ENCODE results near the gene ZBTB17. TPM values are rescaled to one million over a fixed set of nuclear protein-coding genes. Genes with fewer than 3 reads are reported as not detected.

Gene ZBTB17
- total and polyA plus RNA-seq, 5 donors from 2014 or later, result 13.5 to 93.0 (median 18.1) TPM

DNA sequence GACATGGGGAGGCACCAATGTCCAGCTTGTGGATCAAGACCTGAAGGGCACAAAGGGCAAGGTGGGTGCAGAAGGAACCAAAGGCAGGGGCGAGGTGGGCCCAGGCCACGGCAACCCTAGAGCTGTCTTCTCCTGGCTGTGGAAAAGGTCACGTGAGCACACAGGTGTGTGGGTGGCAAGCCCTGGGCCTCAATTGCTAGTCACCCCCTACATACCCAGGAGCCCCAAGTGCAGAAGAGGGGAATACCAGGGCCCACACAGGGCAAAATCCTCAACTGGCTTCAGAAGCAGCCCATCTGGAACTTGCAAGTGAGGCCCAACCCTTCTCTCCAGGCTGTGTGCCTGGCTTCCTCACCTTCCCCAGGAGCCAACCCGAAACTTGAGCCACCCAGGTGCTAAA, 25.6 kb downstream of the ZBTB17 start:
- peak overlapping the region; percentile 44 for H3K4me3 ChIP-seq (ENCODE audit: low read depth, low read length)
- Mint-ChIP-seq H3K4me3 (peak overlapping the region in 3 of 4 donors; percentile 71 to 84 (median 80)), H3K27me3 (no peaks in the 10 kb centered on the region)

DNA sequence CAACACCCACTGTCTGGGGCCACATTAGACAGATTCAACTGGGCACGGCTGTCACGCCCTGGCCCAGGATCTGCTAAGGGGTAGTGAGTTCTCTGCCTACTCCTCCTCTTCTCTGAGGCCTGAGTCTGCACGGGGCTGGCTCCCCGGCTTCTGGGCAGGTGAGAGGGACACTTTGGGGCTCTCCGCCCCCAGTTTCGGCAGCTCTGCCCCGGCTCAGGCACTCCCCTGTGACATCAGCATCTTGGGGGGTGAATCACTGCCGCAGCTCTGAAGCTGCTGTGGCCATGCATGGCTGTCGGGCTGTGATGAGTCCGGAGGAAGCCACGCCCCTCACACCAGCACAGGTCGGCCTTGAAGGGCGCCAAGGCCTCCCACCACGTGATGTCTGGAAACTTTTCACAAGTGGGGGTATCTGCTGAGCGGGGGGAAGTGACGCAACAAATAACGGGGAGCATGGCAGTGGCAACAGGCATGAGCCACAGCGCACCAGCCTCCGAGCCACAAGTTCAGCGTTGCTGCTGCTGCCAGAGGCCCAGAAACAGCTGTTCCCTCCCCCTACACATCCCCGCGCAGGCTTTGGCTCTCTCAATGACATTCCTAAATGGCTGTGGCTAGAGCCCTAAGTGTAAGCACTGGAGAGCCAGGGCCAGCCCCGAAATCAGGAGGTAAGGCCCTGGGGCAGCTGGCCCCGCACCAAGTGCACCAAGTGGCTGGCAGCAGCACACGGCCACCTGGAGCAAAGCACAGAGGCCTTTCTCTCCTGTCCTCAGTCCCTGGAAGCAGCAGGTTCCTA, 26.3 kb downstream of the ZBTB17 start:
- peak; percentile 81 to 91 (median 88) for DNase-seq
- ATAC-seq (ENCODE audit: low read depth in 2 of 2), result peak; percentile 85 to 87
- Histone ChIP-seq H3K4me3 (ENCODE audit: low read depth, low read length) (peak overlapping the region; percentile 44), H3K27ac (ENCODE audit: insufficient read depth, low read length, poor library complexity, severe bottlenecking) (peak overlapping the region; percentile 86), H3K27me3 (ENCODE audit: control insufficient read depth, insufficient read depth, low read length) (no peaks in the 10 kb centered on the region), H3K36me3 (ENCODE audit: control insufficient read depth, insufficient read depth, low read length) (peaks cover 28% of the 10 kb centered on the region), H3K9me3 (ENCODE audit: control insufficient read depth in 2 of 2, low read length in 2 of 2) (no peaks in the 10 kb centered on the region), H3K4me1 (ENCODE audit: control insufficient read depth, insufficient read depth, low read length, poor library complexity, severe bottlenecking) (peaks cover 50% of the 10 kb centered on the region)
- Mint-ChIP-seq H3K36me3 (peaks cover 8% of the 10 kb centered on the region), H3K27ac (peak overlapping the region; percentile 81 to 98 (median 92)), H3K9me3 (no peaks in the 10 kb centered on the region), H3K27me3 (no peaks in the 10 kb centered on the region), H3K4me1 (peaks cover 17 to 75% (median 46%) of the 10 kb centered on the region in 4 donors), H3K4me3 (peak overlapping the region; percentile 71 to 87 (median 82))

More for the DNA sequence above, 25.6 kb downstream of the ZBTB17 start:
- peak overlapping the region; percentile 40 to 98 (median 92) for H3K27ac Mint-ChIP-seq
- no peak for ATAC-seq (ENCODE audit: low read depth in 2 of 2)
- peaks cover 20 to 78% (median 47%) of the 10 kb centered on the region in 4 donors for H3K4me1 Mint-ChIP-seq
- peaks cover 22% of the 10 kb centered on the region for H3K36me3 ChIP-seq (ENCODE audit: control insufficient read depth, insufficient read depth, low read length)
- H3K27ac ChIP-seq (ENCODE audit: insufficient read depth, low read length, poor library complexity, severe bottlenecking), result peak overlapping the region; percentile 86
- H3K9me3 Mint-ChIP-seq, result no peaks in the 10 kb centered on the region
- peaks cover 50% of the 10 kb centered on the region for H3K4me1 ChIP-seq (ENCODE audit: control insufficient read depth, insufficient read depth, low read length, poor library complexity, severe bottlenecking)
- no peaks in the 10 kb centered on the region for H3K27me3 ChIP-seq (ENCODE audit: control insufficient read depth, insufficient read depth, low read length)
- no peak for DNase-seq
- peaks cover 8% of the 10 kb centered on the region for H3K36me3 Mint-ChIP-seq
- no peaks in the 10 kb centered on the region for H3K9me3 ChIP-seq (ENCODE audit: control insufficient read depth in 2 of 2, low read length in 2 of 2)

DNA sequence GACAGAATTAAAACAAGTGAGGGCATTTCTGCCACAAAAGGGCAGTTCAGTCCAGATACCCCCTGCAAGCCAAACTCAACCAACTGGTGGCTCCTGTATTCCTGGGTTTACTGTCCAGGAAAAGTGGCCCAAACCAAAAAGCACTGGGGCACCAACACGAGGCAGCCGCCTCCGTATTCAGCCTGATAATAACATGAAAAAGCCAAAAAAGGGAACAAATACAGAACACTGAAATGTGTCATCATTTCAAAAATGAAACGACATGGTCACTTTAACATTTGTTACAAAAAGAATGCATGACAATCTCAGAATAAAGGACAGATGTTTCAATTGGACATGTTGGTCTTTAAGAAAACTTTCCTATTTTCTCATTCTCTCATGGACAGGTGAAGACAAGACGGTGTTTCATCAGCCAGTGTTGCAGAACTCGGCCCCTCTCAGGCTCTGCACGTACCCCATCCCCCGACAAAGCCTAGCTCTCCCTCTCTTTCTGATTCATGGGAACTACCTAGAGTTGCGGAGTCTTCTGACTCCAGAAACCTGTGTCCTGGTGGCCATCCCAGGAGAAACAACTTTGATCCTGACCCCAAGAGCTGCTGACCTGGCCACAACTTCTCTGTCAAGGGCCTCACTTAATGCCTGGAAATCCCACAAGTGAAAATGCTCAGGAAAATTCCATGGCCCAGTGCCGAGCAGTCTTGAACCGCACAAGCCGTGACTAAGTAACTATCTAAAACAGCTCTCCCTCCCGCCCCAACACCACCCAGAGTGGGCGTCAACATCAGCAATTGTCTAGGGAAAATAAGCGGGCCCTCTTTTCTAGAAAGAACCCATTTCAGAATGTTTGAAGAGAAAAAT, 27.1 kb downstream of the ZBTB17 start:
- H3K4me1 ChIP-seq (ENCODE audit: control insufficient read depth, insufficient read depth, low read length, poor library complexity, severe bottlenecking), result peaks cover 50% of the 10 kb centered on the region
- H3K4me3 ChIP-seq (ENCODE audit: low read depth, low read length), result peak overlapping the region; percentile 44
- DNase-seq (peak in 1 of 3 donors; percentile 24), ATAC-seq (ENCODE audit: low read depth in 2 of 2) (peak; percentile 0 to 2)
- H3K4me1 Mint-ChIP-seq, result peaks cover 17 to 67% (median 41%) of the 10 kb centered on the region in 4 donors
- H3K4me3 Mint-ChIP-seq, result peak overlapping the region; percentile 71 to 87 (median 82)
- no peaks in the 10 kb centered on the region for H3K9me3 ChIP-seq (ENCODE audit: control insufficient read depth in 2 of 2, low read length in 2 of 2)
- H3K27me3 Mint-ChIP-seq, result no peaks in the 10 kb centered on the region
- H3K27ac Mint-ChIP-seq, result peak overlapping the region; percentile 81 to 98 (median 92)
- H3K9me3 Mint-ChIP-seq, result no peaks in the 10 kb centered on the region
- H3K36me3 Mint-ChIP-seq, result peaks cover 8% of the 10 kb centered on the region
- peak overlapping the region; percentile 86 for H3K27ac ChIP-seq (ENCODE audit: insufficient read depth, low read length, poor library complexity, severe bottlenecking)
- peaks cover 31% of the 10 kb centered on the region for H3K36me3 ChIP-seq (ENCODE audit: control insufficient read depth, insufficient read depth, low read length)
- no peaks in the 10 kb centered on the region for H3K27me3 ChIP-seq (ENCODE audit: control insufficient read depth, insufficient read depth, low read length)

DNA sequence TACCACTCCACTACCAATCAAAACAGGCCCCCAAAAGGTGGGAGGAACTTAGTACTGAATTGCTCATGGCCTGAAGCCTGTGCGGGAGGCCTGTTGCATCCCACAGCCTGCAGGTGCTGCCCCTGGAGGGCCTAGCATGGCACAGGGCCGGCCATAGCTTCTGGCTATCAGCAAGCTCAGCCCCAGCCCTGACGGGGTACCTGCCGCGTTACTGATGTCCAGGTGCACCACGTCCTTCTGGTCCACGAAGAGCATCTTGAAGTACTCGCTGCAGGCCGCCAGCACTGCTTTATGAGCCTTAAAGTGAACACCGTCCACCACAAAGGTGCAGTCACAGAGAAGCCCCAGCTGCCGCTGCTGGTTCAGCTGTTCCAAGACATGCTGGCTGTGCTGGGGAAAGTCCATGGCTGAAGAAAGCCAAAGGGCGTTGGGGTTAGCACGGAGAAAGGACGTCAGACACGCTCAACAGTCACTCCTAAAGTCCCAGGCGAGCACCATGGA, 27.8 kb downstream of the ZBTB17 start:
- peaks cover 8% of the 10 kb centered on the region for H3K36me3 Mint-ChIP-seq

GRCh38 chr1:15947382-15948090, 28.4 kb downstream of the ZBTB17 start:
- Mint-ChIP-seq H3K4me1 (peaks cover 14 to 60% (median 35%) of the 10 kb centered on the region in 4 donors), H3K4me3 (peak overlapping the region in 1 of 4 donors; percentile 44)

More for the DNA sequence above, 27.8 kb downstream of the ZBTB17 start:
- Histone ChIP-seq H3K9me3 (ENCODE audit: control insufficient read depth in 2 of 2, low read length in 2 of 2) (no peaks in the 10 kb centered on the region), H3K27ac (ENCODE audit: insufficient read depth, low read length, poor library complexity, severe bottlenecking) (peak overlapping the region; percentile 86), H3K4me3 (ENCODE audit: low read depth, low read length) (no peak overlapping the region), H3K36me3 (ENCODE audit: control insufficient read depth, insufficient read depth, low read length) (peaks cover 37% of the 10 kb centered on the region), H3K4me1 (ENCODE audit: control insufficient read depth, insufficient read depth, low read length, poor library complexity, severe bottlenecking) (peaks cover 50% of the 10 kb centered on the region), H3K27me3 (ENCODE audit: control insufficient read depth, insufficient read depth, low read length) (no peaks in the 10 kb centered on the region)
- no peaks in the 10 kb centered on the region for H3K27me3 Mint-ChIP-seq
- H3K9me3 Mint-ChIP-seq, result no peaks in the 10 kb centered on the region
- H3K4me1 Mint-ChIP-seq, result peaks cover 17 to 63% (median 36%) of the 10 kb centered on the region in 4 donors
- peak overlapping the region; percentile 57 to 98 (median 92) for H3K27ac Mint-ChIP-seq
- ATAC-seq (ENCODE audit: low read depth in 2 of 2) (no peak), DNase-seq (no peak)
- H3K4me3 Mint-ChIP-seq, result peak overlapping the region; percentile 38 to 64 (median 49)

GRCh38 chr1:15946571-15947381, 29.1 kb downstream of the ZBTB17 start:
- H3K4me1 ChIP-seq (ENCODE audit: control insufficient read depth, insufficient read depth, low read length, poor library complexity, severe bottlenecking), result peaks cover 44% of the 10 kb centered on the region
- ATAC-seq (ENCODE audit: low read depth in 2 of 2), result no peak
- H3K4me1 Mint-ChIP-seq, result peaks cover 13 to 52% (median 31%) of the 10 kb centered on the region in 4 donors

More at GRCh38 chr1:15947382-15948090, 28.4 kb downstream of the ZBTB17 start:
- DNase-seq (no peak), ATAC-seq (ENCODE audit: low read depth in 2 of 2) (no peak)
- Histone ChIP-seq H3K27me3 (ENCODE audit: control insufficient read depth, insufficient read depth, low read length) (no peaks in the 10 kb centered on the region), H3K9me3 (ENCODE audit: control insufficient read depth in 2 of 2, low read length in 2 of 2) (no peaks in the 10 kb centered on the region), H3K4me1 (ENCODE audit: control insufficient read depth, insufficient read depth, low read length, poor library complexity, severe bottlenecking) (peaks cover 49% of the 10 kb centered on the region), H3K4me3 (ENCODE audit: low read depth, low read length) (no peak overlapping the region), H3K36me3 (ENCODE audit: control insufficient read depth, insufficient read depth, low read length) (peaks cover 43% of the 10 kb centered on the region), H3K27ac (ENCODE audit: insufficient read depth, low read length, poor library complexity, severe bottlenecking) (peak overlapping the region; percentile 86)
- H3K27ac Mint-ChIP-seq, result peak overlapping the region; percentile 72 to 98 (median 92)
- no peaks in the 10 kb centered on the region for H3K27me3 Mint-ChIP-seq
- H3K36me3 Mint-ChIP-seq, result peaks cover 4% of the 10 kb centered on the region
- no peaks in the 10 kb centered on the region for H3K9me3 Mint-ChIP-seq

More at GRCh38 chr1:15946571-15947381, 29.1 kb downstream of the ZBTB17 start:
- Mint-ChIP-seq H3K27me3 (no peaks in the 10 kb centered on the region), H3K27ac (peak overlapping the region in 2 of 3 donors; percentile 83 to 98), H3K9me3 (no peaks in the 10 kb centered on the region), H3K36me3 (peaks cover 7% of the 10 kb centered on the region), H3K4me3 (no peak overlapping the region)
- DNase-seq, result no peak
- H3K27me3 ChIP-seq (ENCODE audit: control insufficient read depth, insufficient read depth, low read length), result no peaks in the 10 kb centered on the region
- no peak overlapping the region for H3K27ac ChIP-seq (ENCODE audit: insufficient read depth, low read length, poor library complexity, severe bottlenecking)
- H3K4me3 ChIP-seq (ENCODE audit: low read depth, low read length), result no peak overlapping the region
- H3K9me3 ChIP-seq (ENCODE audit: control insufficient read depth in 2 of 2, low read length in 2 of 2), result no peaks in the 10 kb centered on the region
- H3K36me3 ChIP-seq (ENCODE audit: control insufficient read depth, insufficient read depth, low read length), result peaks cover 51% of the 10 kb centered on the region
